Neural cell (in vitro differentiated cells): Measurements from ENCODE around the gene ADORA1. TPM values are rescaled to one million over a fixed set of nuclear protein-coding genes. Genes with fewer than 3 reads are reported as not detected.

Experiments
- H2AFZ ChIP-seq: fragments of 200-600, 300-800 bp; sonication (generic), shearing (Covaris generic); 2 replicates; pipeline ENCODE4 v1.6.0; 2014; ENCODE audit warnings: low read depth, mild to moderate bottlenecking, antibody characterized with exemption, low read length, moderate library complexity
- H3F3A ChIP-seq: fragments of 200-600 bp; shearing (Covaris generic); 2 replicates; pipeline ENCODE4 v1.6.1; 2016; ENCODE audit warnings: mild to moderate bottlenecking, moderate library complexity, mixed read lengths, antibody characterized with exemption, low read length; ENCODE audit not compliant: insufficient read depth, poor library complexity, severe bottlenecking
- H3K27ac ChIP-seq: fragments of 200-600, 300-800 bp; sonication (generic), shearing (Covaris generic); 2 replicates; pipeline ENCODE4 v1.5.1; 2014; ENCODE audit warnings: mild to moderate bottlenecking, low read length, moderate library complexity
- H3K27me3 ChIP-seq: fragments of 300-800, 200-600 bp; sonication (generic), shearing (Covaris generic); 2 replicates; pipeline ENCODE4 v1.6.0; 2014; ENCODE audit warnings: mild to moderate bottlenecking, low read depth, low read length, moderate library complexity; ENCODE audit not compliant: insufficient read depth
- H3K36me3 ChIP-seq: fragments of 300-800, 200-600 bp; sonication (generic), shearing (Covaris generic); 2 replicates; pipeline ENCODE4 v1.5.1; 2014; ENCODE audit warnings: mild to moderate bottlenecking, antibody characterized with exemption, low read length, moderate library complexity; ENCODE audit not compliant: insufficient read depth
- H3K4me2 ChIP-seq: fragments of 300-800, 200-600 bp; sonication (generic), shearing (Covaris generic); 2 replicates; pipeline ENCODE4 v1.6.0; 2014; ENCODE audit warnings: mild to moderate bottlenecking, low read length
- H3K4me3 ChIP-seq: fragments of 300-800, 200-600 bp; sonication (generic), shearing (Covaris generic); 2 replicates; pipeline ENCODE4 v1.5.1; 2014; ENCODE audit warnings: mild to moderate bottlenecking, low read length, moderate library complexity
- H3K79me2 ChIP-seq: fragments of 200-600 bp; shearing (Covaris generic); replicated peaks from 2 replicates; pipeline ENCODE4 v1.6.0; 2014; ENCODE audit warnings: mild to moderate bottlenecking, low read length, moderate library complexity; ENCODE audit not compliant: insufficient read depth
- H3K9ac ChIP-seq: fragments of 300-800, 200-600 bp; sonication (generic), shearing (Covaris generic); 2 replicates; pipeline ENCODE4 v1.6.1; 2016; ENCODE audit warnings: mild to moderate bottlenecking, low read length, mixed read lengths
- H3K9me2 ChIP-seq: fragments of 200-600 bp; shearing (Covaris generic); 2 replicates; pipeline ENCODE4 v1.6.1; 2016; ENCODE audit warnings: mild to moderate bottlenecking, low read length, mixed read lengths; ENCODE audit not compliant: insufficient read depth
- H3K9me3 ChIP-seq: fragments of 200-600, 300-800 bp; sonication (generic), shearing (Covaris generic); 2 replicates; pipeline ENCODE4 v1.6.1; 2016; ENCODE audit warnings: mild to moderate bottlenecking, mixed run types, low read length, moderate library complexity, mixed read lengths
- H4K20me1 ChIP-seq: fragments of 200-600 bp; shearing (Covaris generic); 2 replicates; pipeline ENCODE4 v1.6.1; 2016; ENCODE audit warnings: mild to moderate bottlenecking, mixed run types; ENCODE audit not compliant: insufficient read depth
- CTCF ChIP-seq: fragments of 450-650 bp; IDR thresholded peaks from 2 replicates; pipeline ENCODE4 v1.5.1; 2014; ENCODE audit warnings: antibody characterized with exemption, mild to moderate bottlenecking, moderate library complexity; ENCODE audit not compliant: poor library complexity, severe bottlenecking
- EP300 ChIP-seq: fragments of 450-650 bp; conservative IDR thresholded peaks from 2 replicates; pipeline ENCODE4 v1.6.1; 2014; ENCODE audit warnings: antibody characterized with exemption, mild to moderate bottlenecking, moderate library complexity; ENCODE audit not compliant: poor library complexity, severe bottlenecking
- EZH2 ChIP-seq: fragments of 200-600, 300-800 bp; shearing (Covaris generic), sonication (generic); IDR thresholded peaks from 2 replicates; pipeline ENCODE4 v1.6.1; 2014; ENCODE audit warnings: antibody characterized with exemption, low read length, borderline replicate concordance, mild to moderate bottlenecking; ENCODE audit not compliant: insufficient read depth, poor library complexity, severe bottlenecking
- MXI1 ChIP-seq: fragments of 450-650 bp; conservative IDR thresholded peaks from 2 replicates; pipeline ENCODE4 v1.6.1; 2014; ENCODE audit warnings: antibody characterized with exemption, mild to moderate bottlenecking; ENCODE audit not compliant: poor library complexity, severe bottlenecking
- POLR2AphosphoS5 ChIP-seq: IDR thresholded peaks from 2 replicates; pipeline ENCODE4 v1.6.1; 2012
- RAD21 ChIP-seq: fragments of 450-650 bp; conservative IDR thresholded peaks from 2 replicates; pipeline ENCODE4 v1.6.1; 2014; ENCODE audit warnings: antibody characterized with exemption, mild to moderate bottlenecking, moderate library complexity
- REST ChIP-seq: IDR thresholded peaks from 2 replicates; pipeline ENCODE4 v1.6.1; 2012; ENCODE audit warnings: borderline replicate concordance
- SMC3 ChIP-seq: fragments of 450-650 bp; conservative IDR thresholded peaks from 2 replicates; pipeline ENCODE4 v1.6.1; 2014; ENCODE audit warnings: antibody characterized with exemption, mild to moderate bottlenecking, moderate library complexity; ENCODE audit not compliant: poor library complexity
- TAF1 ChIP-seq: IDR thresholded peaks from 2 replicates; pipeline ENCODE4 v1.6.1; 2012; ENCODE audit warnings: low read depth
- polyA plus RNA-seq: library from polyadenylated mRNA; depleted of rRNA; stranded (reverse); fragments of >200 nt; gene quantifications from 2 replicates; pipeline ENCODE4 v1.2.3, GENCODE V29; 2014

Gene ADORA1
- polyA plus RNA-seq, 1 donor from 2014 or later: 7.2 TPM

GRCh38 chr1:203161703-203162102 lies 34.2 kb downstream of the ADORA1 start:
- H3K27ac ChIP-seq: no peak overlapping the region
- TF ChIP-seq POLR2AphosphoS5: no peak
- no peak for TF ChIP-seq EP300
- TF ChIP-seq CTCF: no peak
- TF ChIP-seq MXI1: no peak
- TF ChIP-seq SMC3: no peak
- TF ChIP-seq EZH2: no peak
- no peak for TF ChIP-seq RAD21
- no peak for TF ChIP-seq REST
- TF ChIP-seq TAF1: no peak
- no peak overlapping the region for H3K9ac ChIP-seq
- no peaks in the 10 kb centered on the region for H3K27me3 ChIP-seq
- no peaks in the 10 kb centered on the region for H3K79me2 ChIP-seq
- no peak overlapping the region for H3K4me3 ChIP-seq
- no peaks in the 10 kb centered on the region for H3K9me3 ChIP-seq
- H3F3A ChIP-seq: no peaks in the 10 kb centered on the region
- no peak overlapping the region for H2AFZ ChIP-seq
- no peaks in the 10 kb centered on the region for H4K20me1 ChIP-seq
- peaks cover 4% of the 10 kb centered on the region for H3K36me3 ChIP-seq
- no peak overlapping the region for H3K4me2 ChIP-seq
- H3K9me2 ChIP-seq: no peaks in the 10 kb centered on the region

GRCh38 chr1:203162403-203162802 lies 34.9 kb downstream of the ADORA1 start:
- H3K9me2 ChIP-seq: no peaks in the 10 kb centered on the region
- no peak overlapping the region for H3K4me2 ChIP-seq
- peaks cover 4% of the 10 kb centered on the region for H3K36me3 ChIP-seq
- H3K27me3 ChIP-seq: no peaks in the 10 kb centered on the region
- H2AFZ ChIP-seq: no peak overlapping the region
- no peaks in the 10 kb centered on the region for H3K79me2 ChIP-seq
- H4K20me1 ChIP-seq: no peaks in the 10 kb centered on the region
- H3K9ac ChIP-seq: no peak overlapping the region
- H3K9me3 ChIP-seq: no peaks in the 10 kb centered on the region
- no peaks in the 10 kb centered on the region for H3F3A ChIP-seq
- H3K27ac ChIP-seq: no peak overlapping the region
- TF ChIP-seq REST (no peak), EP300 (no peak), RAD21 (no peak), MXI1 (no peak), CTCF (no peak), EZH2 (no peak), POLR2AphosphoS5 (no peak), TAF1 (no peak), SMC3 (no peak)
- no peak overlapping the region for H3K4me3 ChIP-seq
